Stimulated activated CD8-positive, alpha-beta memory T cell treated with anti-CD3 and anti-CD28 coated beads, Interleukin-4, amount 100 ng/mL, for 48 hours (primary cell): ENCODE data around the gene EXOC3L1.

Source experiments
- DNase-seq: peaks from one replicate; pipeline ENCODE4 v3.0.0-alpha.2; 2020

Gene EXOC3L1

DNA sequence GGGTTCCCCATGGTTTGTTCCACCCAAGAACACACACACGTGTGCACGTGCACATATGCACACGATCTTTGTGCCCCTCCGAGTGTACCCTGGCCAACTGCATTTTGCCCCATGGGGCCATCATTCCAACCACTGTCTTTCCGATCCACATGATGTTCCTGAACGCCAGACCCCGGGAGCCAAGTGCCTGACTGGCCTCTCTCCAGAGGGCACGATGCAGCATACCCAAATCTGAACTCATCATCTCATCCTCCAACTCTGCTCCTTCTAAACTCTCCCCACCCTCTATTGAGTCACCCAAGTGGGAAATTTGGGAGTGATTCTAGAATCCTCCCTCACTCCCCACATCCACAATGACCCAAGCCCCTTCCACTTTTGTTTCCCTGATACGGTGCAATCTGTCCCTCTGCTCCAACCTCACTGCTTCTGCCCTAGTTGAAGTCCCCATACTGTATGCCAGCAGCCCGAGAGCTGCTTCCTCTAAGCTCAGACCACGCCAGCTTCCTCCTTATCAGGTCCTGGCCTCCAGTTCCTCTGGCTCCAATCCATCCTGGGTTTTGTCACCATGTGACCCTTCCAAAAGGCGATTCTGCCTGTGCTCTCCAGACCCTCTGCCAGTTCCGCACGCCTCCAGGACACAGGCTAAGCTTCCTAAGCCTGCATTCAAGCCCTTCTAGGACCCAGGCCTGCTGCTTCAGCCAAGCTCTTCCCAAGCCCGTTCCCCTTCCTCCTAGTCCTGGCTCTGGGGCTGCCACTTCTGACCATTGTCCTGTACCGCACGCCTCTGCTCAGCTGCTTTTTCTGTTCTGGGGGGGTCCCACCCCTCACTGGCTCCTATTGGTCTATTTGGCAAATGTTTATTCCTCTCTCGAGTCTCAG lies 26.9 kb upstream of the EXOC3L1 start:
- no peak for DNase-seq

- DNase-seq = no peak
Measured at GRCh38 chr16:67215706-67216105, 25.8 kb upstream of the EXOC3L1 start.

DNA sequence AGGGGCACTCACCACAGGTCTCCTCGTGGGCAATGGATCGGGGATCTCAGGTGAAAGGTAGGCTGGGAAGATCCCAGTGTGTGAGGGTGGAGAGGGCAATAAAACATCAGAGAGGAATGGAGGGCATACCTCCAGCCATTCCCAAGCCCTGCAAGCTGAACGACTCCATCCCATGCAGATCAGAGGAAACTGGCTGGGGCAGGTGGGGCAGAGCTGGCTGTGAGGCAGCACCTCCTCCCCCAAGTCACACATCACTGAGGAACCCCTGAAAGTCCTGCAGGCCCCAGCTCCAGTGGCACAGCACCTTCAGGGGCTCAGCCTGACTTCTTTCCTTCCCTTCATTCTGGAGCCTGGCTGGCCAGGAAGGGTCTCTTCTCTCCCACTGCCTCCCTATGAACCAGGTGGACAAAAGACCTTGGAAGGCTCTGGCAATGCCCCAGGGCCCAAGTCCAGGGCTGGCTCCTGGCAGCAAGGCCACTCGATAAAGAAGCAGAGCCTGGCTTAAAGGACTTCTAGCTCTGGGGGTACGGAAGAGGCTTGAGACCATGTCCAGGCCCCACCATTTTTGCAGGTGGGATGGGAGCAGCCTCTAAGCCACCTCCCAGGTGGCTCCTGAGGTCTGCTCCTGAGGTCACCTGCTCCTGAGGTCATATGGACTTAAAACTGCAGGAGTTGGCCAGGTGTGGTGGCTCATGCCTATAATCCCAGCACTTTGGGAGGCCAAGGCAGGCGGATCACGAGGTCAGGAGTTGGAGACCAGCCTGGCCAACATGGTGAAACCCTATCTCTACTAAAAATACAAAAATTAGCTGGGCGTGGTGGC lies 23.5 kb upstream of the EXOC3L1 start:
- DNase-seq = no peak

DNA sequence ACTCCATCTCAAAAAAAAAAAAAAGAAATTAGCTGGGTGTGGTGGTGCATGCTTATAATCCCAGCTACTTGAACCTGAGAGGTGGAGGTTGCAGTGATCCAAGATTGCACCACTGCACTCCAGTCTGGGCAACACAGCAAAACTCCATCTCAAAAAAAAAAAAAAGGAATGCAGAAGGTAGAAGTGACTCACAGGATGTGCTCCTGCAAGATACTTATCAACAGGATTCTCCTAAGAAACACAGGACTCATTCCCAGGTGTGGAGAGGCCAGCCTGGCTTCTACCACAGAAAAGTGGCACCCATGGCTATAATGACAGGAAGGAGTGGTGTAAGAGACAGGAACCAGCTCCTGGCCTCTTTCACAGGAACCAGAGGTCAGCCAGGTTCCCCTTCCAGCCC lies 22.8 kb upstream of the EXOC3L1 start:
- no peak for DNase-seq

GRCh38 chr16:67211674-67212073 lies 21.7 kb upstream of the EXOC3L1 start:
- no peak for DNase-seq

GRCh38 chr16:67210069-67210937 lies 20.4 kb upstream of the EXOC3L1 start:
- no peak for DNase-seq

- DNase-seq = no peak
Measured at GRCh38 chr16:67209565-67209964, 19.6 kb upstream of the EXOC3L1 start.

- DNase-seq = no peak
Measured at GRCh38 chr16:67208154-67208896, 18.4 kb upstream of the EXOC3L1 start.

DNA sequence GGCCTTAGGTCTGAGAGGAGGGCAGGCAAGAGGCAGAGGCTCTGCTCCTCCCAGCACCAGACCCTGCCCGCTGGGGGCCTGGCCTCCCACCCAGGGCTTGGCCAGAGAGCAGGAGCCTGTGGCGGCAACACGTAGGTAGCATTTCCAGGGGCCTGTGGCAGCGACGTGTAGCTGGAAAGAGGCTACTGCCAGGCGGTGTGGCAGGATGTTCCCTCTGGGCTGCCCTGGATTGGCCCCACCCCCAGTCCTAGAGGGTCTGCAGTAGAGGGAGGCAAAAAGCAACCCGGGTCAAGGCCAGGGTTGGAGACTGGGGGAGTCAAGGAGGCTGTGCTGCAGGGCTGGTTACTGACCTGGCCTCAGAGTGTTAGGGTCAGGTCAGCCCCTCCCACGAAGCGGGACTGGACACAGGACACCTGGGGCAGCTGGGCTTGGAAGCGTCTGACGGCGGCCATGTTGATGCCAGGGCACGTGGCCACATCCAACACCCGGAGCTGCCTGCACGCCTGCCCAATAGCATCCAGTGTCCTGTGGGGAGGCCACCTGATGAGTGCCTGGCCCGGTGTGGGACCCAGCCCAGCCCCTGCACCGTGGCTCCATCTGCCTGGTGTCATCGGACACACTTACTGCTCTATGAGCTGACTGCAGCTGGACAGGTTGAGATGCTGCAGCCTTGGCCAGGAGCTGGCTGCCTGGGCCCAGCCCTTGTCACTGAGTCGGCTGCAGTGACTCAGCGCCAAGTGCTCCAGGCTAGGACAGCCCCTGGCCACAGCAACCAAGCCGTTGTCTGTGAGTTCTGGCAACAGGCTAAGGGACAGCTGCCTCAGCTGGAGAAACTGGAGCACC lies 17.5 kb upstream of the EXOC3L1 start:
- DNase-seq = no peak

DNA sequence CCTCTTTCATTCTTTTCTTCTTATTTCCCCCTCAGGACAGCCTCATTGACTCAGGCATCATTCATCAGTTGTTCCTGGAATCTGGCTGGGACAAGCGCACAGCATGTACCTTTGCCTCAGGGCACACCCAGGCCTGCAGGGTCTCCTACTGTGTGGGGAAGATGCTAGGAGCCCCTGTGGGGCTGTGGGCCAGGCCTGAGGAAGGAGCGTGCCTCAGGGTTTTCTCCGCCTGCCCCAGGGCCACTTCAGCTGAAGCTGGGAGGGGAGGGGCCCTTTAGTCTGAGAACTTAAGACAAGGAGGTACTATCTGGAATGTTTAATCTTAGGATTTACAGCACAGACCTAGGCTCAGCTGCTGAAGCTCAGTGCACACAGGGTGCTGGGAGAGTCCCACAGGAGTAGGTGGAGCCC lies 16.9 kb upstream of the EXOC3L1 start:
- no peak for DNase-seq

GRCh38 chr16:67206129-67206837 lies 16.3 kb upstream of the EXOC3L1 start:
- DNase-seq = no peak

GRCh38 chr16:67204076-67204475 lies 14.1 kb upstream of the EXOC3L1 start:
- no peak for DNase-seq

DNA sequence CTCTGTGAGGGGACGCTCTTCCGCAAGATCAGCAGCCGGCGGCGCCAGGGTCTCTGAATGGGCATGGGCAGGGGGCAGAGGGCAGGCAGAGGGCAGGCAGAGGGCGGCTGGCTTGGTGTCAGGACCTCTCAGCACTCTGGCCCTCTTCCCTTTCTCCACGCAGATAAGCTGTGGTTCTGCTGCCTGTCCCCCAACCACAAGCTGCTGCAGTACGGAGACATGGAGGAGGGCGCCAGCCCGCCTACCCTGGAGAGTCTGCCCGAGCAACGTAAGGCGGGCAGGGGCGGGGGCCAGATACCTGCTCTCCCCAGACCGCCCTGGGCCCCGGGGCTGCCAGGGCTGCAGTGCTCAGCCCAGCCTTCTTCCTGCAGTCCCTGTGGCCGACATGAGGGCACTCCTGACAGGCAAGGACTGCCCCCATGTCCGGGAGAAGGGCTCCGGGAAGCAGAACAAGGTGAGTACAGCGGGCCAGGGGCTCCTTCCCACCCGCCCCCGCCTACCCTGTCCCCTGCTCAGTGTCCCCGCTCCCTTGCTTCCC lies 13.1 kb upstream of the EXOC3L1 start:
- no peak for DNase-seq

GRCh38 chr16:67202426-67202825 lies 12.5 kb upstream of the EXOC3L1 start:
- no peak for DNase-seq

- DNase-seq = no peak
Measured at GRCh38 chr16:67201411-67202345, 11.7 kb upstream of the EXOC3L1 start.

- no peak for DNase-seq
Measured at GRCh38 chr16:67200491-67200890, 10.6 kb upstream of the EXOC3L1 start.

DNA sequence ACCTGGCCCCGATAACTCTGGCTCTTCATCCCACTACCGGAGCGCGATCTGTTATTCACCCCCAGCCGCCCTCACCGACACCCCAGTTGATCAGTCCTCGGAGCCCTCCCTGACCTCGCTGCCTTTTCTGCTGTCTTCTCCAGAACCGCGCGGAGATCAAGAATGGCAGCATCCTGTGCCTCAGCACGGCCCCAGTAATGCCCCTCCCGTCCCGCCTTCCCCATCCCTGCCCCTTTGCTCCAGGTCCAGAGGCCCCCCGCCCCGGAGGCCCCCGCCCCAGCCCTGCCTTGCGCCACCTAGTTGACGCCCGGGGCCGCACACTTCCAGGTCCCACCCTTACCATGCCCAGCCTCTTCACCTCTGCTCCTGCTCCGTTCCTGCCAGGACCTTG lies 9.9 kb upstream of the EXOC3L1 start:
- DNase-seq = no peak

- no peak for DNase-seq
Measured at GRCh38 chr16:67199011-67199807, 9.3 kb upstream of the EXOC3L1 start, which contains the start of gene ELMO3. ELMO3 (plus strand) TSS chr16:67199131; CDS start chr16:67199327, 196 bp downstream.
